ENCODE data around the gene CTNND2.

- TF ChIP-seq CTCF (IDR thresholded peaks at IDR 0.05): no peak
- no peak for TF ChIP-seq POLR2A (IDR thresholded peaks at IDR 0.05)
- no peak for TF ChIP-seq POLR2AphosphoS5 (IDR thresholded peaks at IDR 0.05)
- no peak for TF ChIP-seq EP300 (IDR thresholded peaks at IDR 0.05)
These were observed 782.4 kb downstream of the CTNND2 start for GRCh38 chr5:11121885-11122284.
